Dedifferentiated amniotic fluid mesenchymal stem cell (primary cell): ENCODE measurements around the gene NRXN2.
"Not testable (repeated sequence)": the region's sequence is repeated elsewhere in the genome, so short reads cannot be mapped to it uniquely, and the experiment has no call there.

Experiments
- DNase-seq: peaks from one replicate; pipeline ENCODE4 v3.0.0-alpha.2; 2016; ENCODE audit errors: extremely low spot score

NRXN2 gene

GRCh38 chr11:64721359-64721699, 1.7 kb downstream of the NRXN2 start:
- DNase-seq, result no peak

- DNase-seq, result no peak
Observed at GRCh38 chr11:64720640-64721358, 2.2 kb downstream of the NRXN2 start.

- DNase-seq, result no peak
Observed at GRCh38 chr11:64720167-64720566, 2.8 kb downstream of the NRXN2 start.

DNA sequence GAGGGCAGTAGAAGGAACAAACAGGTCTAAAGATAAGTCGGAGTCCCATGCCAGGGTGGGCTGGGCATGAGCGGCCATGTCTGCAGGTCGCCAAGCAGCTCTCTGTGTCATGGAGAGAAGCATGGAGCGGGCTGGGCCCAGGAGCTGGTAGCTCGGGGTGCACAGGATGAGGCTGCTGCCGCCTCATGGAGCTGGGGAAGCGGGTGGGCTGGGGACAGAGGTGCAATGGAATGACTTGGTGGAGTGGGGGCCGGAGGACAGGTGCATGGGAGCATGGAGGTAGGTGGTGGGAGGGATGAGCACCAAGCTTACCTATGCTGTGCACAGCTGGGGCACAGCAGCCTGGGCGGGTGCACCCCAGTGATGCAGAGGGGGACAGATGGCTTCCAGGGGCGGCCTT, 3.6 kb downstream of the NRXN2 start:
- DNase-seq, result no peak

DNA sequence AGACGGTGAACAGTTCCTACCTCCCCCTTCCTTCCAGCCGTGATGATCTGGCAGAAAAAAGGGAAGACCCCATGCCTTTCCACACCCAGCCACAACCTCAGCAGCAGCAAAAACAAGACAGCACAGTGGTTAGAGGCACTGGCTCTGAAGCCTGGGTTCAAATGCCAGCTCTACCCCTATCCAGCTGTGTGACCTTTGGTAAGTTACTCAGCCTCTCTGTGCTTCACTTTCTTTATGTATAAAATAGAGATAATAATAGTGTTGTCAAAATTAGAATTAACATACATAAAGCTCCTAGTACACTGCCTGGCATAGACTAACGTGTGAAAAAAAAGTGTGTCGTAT, 4.2 kb downstream of the NRXN2 start:
- no peak for DNase-seq

DNA sequence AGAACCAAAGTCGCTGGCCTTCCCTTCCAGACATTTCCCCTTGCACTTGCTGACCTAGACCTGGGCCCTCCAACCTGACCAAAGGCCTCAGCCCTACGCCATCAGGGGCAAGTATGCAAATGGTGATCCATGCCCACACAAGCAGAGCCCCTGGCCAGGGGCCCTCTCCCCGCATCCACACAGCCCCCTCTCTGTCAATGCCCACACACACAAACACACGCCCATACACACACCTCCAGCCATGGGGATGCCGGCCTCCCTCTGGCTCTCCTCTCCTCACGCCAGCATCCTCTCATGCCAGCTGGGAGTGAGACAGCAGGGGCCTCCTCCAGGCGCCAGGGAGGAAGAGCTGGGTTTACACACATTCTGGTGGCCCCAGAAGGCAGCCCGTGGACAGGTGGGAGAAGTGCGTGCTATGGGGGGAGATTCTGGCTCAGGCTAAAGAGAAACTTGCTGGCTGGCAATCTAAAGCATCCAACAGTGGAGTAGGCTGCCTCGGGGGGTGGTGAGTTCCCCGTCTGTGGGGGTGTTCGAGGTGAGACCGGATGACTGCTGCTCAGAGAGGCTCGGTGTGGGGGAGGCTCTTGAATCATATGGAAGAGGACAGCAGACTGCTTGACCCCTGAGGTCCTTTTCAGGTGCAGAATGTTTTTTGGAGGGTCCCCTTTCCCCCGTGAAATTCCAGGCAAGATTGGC, 4.8 kb downstream of the NRXN2 start:
- DNase-seq, result no peak

DNA sequence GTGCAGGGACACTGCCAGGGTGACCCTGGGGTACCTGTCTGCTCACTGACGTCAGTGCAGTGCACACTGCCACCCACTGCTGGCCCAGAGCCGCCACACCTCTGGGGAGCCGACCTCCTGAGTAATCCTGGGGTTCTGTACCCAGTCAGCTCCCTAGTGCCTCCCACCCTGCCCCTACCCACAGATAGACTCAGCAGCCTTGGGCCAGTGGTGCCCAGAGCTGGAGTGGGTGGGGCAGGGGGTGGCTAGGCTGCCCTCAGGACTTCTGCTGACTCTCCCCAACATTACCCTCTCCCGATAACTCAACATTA, 5.8 kb downstream of the NRXN2 start:
- DNase-seq, result no peak

GRCh38 chr11:64716473-64717267, 6.3 kb downstream of the NRXN2 start:
- DNase-seq, result no peak

DNA sequence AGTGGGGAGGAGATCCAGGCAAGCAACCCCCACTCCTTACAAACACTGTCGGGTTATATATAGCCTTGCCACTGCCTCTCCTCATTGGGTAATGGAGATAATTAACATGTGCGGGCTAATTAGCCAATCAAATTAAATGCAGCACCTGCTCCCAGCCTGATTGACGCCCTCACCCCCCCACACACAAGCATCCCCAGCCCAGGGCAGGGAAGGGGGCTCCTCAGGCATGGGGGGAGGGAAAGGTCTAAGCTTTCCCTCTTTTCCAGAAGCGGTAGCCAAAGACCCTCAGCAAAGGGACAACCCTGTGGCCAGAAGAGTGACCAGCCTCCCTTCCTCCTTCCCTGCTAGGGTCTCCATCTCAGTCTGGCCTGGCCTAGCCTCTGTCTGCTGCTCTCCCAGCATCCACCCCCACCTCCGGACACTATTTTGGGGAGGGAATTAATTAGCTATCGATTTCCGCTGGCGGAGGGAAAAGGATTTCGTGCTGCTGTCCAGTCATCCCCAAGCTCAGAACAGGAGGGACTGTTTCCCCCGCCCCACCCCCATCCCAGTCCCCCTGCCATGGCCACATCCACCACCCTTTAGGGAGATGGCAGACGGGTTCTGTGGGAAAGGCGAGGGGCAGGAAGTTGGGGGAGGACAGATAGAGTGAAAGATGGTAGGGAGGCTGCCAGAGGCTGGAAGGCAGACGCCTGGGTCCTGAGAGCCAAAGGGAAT, 7.1 kb downstream of the NRXN2 start:
- DNase-seq, result no peak

DNA sequence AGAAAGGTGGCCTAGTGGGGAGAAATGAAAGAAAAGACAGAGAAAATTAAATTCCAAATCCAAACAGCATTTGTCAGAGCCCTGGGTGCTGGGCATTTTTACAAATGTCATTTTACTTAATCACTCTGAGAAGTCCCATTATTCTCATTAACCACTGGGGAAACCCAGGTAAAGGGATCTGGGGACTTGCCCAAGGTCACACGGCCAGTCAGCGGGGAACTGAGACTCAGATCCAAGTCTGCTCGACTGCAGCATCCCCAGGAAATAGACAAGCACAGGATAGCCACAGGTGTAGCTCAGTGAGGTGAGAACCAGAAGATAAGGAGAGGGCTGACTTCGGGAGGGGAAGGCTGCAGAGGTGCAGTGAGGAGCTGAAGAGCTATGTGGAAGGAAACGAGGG, 7.9 kb downstream of the NRXN2 start:
- DNase-seq, result no peak

DNA sequence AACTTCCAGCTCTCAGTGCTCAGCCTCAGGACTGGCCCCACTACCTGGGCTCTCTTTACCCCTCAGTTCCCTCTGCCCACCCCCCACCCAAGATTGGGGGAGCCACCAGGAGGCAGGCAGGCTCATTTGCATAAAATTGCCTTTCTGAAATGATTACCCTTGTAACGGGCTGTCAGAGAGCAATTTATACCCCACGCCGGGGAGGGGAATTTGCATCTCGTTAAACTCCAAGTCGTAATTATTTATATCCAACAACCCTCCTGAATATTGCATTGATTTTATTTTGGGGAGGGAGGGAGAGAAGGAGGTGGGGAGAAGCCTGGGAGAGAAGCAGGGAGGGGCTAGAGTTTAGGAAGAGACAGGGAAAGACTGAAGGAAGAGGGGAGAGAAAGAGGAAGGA, 8.3 kb downstream of the NRXN2 start:
- no peak for DNase-seq

DNA sequence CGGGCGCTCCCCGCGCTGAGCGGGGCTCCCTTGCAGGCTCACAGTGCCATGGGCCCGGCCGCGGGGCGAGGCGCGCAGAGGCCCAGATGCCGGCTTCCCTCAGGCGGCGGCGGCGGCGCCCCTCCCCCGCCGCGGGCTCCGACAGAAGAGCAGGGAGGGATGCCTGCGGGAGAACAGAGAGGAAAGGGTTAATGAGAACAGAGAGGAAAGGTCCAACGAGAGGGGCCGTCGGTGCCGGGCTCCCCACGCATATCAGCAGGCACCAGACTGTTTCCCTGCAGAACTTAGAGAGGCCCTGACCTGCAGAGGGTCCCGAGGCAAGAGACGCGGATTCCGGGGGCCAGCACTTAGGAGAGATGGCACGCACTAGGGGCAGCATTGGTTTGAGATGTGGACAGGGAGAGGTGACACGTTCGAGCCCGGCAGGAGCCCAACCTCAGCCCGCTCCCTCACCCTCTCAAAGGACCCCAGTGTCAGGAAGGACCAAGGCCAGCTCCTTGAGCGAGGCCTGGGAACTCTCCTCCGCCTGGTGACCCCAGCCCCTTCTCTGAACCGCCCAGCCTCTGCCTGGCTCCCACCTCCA, 9.1 kb downstream of the NRXN2 start:
- DNase-seq, result no peak

DNA sequence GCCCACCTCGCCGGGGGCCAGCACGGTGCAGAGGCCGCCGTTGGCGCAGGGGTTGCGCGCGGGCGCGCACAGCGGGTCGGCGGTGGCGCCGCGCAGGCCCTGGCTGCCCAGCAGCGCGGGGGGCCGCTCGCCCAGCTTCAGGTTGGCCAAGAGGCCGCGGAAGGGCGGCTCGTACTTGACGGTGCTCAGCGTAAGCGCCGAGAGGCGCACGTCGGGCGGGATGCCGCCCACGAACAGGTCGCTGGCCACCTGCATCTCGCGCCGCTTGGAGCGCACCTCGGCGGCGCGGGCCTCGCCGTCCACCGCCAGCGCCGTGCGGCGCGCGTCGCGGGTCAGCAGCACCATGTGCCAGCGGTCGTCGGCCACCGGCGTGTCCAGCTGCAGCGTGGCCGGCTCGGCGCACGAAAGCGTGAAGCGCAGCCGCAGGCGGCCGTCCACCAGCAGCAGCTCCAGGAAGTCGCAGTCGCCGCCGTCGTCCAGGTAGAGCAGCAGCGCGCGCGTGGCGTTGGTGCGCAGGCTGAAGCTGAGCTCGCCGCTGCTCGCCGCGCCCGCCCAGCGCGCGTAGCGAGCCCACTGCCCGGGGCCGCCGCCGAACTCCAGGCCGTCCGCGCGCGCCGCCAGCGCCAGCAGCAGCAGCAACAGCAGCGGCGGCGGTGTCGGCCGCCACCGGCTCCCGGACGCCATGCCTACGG, 9.8 kb downstream of the NRXN2 start:
- DNase-seq, result no peak

GRCh38 chr11:64712430-64713015, 10.5 kb downstream of the NRXN2 start:
- DNase-seq, result no peak

GRCh38 chr11:64711956-64712362, 11.0 kb downstream of the NRXN2 start:
- DNase-seq, result no peak

- DNase-seq, result no peak
Observed at GRCh38 chr11:64711138-64711955, 11.7 kb downstream of the NRXN2 start.

DNA sequence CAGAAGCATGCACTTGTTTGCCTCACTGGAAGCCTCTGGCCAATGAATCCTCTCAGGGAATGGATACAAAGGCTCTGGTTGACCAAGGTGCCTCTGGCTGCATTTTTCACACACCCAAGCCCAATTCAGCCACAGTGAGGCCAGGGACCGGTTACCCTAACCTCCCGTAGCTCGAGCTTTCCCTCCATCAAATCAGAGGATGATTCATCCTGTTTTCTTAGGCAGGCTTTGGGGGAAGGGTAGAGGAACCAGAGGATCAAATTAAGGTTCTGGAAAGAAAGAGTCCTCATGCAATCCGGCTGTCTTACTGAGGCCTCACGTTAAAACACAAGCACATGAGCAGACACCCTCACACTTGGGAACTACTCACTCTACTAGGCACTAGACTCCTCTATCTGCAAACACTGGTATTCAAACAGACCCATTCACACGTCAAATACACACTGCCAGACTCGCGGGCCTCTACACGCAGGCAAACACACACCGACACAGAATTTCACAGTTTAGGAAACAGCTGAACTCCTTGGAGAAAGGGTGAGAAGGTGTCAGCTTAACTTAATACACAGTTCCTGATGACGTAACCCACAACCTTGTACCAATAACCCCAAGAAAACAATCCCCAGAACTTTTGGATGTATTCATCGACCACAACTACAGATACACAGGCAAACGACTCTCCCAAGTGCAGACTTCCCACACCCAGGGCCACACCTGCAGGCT, 12.4 kb downstream of the NRXN2 start:
- DNase-seq, result no peak

DNA sequence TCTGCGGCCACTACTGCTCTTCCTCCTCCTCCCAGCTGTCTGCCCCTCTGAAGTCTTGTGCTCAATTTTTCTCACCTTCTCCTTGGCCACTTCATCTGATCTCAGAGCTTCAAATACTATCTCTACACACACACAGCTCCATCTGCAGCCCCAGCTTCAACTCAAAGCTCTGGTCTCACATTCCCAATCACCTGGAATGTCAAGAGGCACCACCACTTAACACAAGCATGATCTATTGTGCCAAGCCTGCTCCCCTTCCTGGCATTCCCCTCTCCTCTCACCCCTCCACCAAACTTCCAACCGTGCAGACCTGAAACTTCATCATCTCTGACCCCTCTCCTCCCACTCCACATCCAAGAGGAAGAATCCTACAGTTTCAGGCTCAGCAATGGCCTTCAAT, 17.5 kb downstream of the NRXN2 start:
- DNase-seq, result no peak

DNA sequence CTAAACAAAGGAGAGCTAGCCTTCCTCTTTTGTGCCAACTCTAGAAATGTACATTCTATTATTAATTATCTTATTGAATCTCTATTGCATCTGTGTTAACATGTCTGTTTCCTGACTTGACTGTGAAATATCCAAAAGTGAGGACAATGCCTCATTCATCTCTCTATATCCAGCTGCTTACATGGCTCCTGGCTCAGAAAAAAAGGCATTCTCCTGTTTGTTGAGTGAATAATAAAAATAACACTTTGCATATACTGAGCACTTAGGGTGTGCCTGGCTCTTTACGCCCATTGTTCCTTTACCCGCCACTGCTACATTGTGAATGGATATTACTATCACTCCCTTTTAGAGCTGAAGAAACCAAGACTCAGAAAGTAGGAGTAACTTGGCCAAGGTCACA, 19.9 kb downstream of the NRXN2 start:
- no peak for DNase-seq

GRCh38 chr11:64701956-64702355, 21.0 kb downstream of the NRXN2 start:
- not testable (repeated sequence) for DNase-seq
